WI38 (cell line): ENCODE data around the gene TRMT10A.

Experiments
- H3K4me3 ChIP-seq: 2 replicates; pipeline ENCODE4 v1.5.1; 2011; ENCODE audit warnings: low read depth, mild to moderate bottlenecking, control low read depth, low read length
- CTCF ChIP-seq: IDR thresholded peaks from 2 replicates; pipeline ENCODE4 v1.5.1; 2012; ENCODE audit warnings: low read depth, mild to moderate bottlenecking, control low read depth, low read length

Gene TRMT10A

GRCh38 chr4:99563310-99564186 lies at the start of gene TRMT10A:
TRMT10A (minus strand) TSS chr4:99564039; CDS start chr4:99559338, 4,701 bp downstream.
- TF ChIP-seq CTCF = no peak
- peak within 1 kb of the TSS; percentile 64 for H3K4me3 ChIP-seq

DNA sequence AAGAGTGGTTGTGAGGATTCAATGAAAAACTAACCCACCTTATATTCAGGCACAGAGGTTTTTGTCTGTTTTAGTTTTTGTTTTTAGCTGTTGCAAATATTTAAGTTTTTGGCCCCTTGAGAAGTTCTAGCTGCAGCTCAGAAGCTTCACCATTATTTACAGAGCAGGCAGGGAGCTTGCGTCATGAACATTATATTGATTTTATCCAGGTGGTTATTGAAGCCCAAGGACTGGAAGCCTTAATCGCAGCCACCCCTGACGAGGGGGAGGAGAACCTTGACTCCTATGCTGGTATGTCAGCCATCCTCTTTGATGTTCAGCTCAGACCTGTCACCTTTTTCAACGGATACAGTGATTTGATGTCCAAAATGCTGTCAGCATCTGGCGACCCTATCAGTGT lies 48.9 kb upstream of the TRMT10A start:
- no peak for TF ChIP-seq CTCF
- no peak overlapping the region for H3K4me3 ChIP-seq

DNA sequence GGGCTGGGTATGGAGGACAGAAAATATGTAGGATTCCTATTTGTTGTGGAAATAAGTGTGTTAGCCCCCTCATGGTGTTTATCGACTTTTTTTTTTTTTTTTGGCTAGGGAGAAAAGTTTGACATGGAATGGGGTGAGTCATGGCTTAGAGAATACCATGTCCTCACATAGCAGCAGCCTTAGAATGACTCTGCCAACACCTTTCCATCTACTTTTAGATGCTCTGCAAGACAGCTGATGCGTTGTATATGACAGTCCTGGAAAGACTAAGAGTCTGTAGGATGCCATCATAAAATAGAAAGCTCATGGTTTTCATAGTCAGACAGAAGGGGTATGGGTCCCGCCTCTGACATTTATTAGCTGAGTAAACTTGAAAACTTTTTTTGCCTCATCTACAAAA lies 48.4 kb upstream of the TRMT10A start:
- no peak overlapping the region for H3K4me3 ChIP-seq
- no peak for TF ChIP-seq CTCF

DNA sequence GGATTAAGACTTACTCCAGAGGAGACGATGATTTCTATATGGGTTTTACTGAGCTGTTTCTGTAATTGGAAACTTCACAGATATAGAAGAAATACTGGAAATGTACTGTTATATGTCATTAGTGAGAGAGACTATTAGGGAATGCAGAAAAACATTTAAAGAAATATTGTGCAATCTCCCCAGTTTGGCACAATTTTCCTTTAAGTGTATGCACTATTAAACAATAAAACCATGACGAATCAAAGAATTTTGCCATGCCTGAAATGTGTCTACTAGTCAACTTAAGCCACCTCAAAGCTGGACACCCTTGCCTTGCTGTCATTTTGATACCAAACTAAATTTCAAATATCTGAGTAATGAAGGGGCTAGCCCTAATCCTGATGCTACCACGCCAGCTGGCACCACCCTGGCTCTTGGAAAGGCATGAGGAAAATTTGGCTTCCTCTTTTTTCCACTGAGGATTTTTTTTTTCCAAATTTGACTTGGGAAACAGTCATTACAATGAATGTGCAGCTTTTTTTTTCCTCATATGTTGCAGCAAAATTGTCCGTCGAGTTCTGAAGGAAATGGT lies 46.9 kb upstream of the TRMT10A start:
- TF ChIP-seq CTCF = no peak
- no peak overlapping the region for H3K4me3 ChIP-seq

- TF ChIP-seq CTCF = no peak
- H3K4me3 ChIP-seq = no peak overlapping the region
These were observed 44.6 kb upstream of the TRMT10A start for GRCh38 chr4:99608417-99608816.

DNA sequence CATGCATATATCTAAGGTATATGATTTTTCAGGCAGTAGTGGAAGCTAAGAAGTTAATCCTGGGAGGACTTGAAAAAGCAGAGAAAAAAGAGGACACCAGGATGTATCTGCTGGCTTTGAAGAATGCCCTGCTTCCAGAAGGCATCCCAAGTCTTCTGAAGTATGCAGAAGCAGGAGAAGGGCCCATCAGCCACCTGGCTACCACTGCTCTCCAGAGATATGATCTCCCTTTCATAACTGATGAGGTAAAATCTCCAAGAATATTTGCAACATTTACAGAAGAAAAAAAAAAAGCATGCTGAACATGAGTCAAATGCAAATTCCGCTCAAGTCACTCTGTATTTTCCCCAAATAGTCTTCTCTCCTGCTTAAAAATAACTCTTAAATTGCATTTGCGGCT lies 42.9 kb upstream of the TRMT10A start:
- H3K4me3 ChIP-seq = no peak overlapping the region
- TF ChIP-seq CTCF = no peak

GRCh38 chr4:99594818-99595217 lies 31.0 kb upstream of the TRMT10A start:
- H3K4me3 ChIP-seq = no peak overlapping the region
- no peak for TF ChIP-seq CTCF
